ENCODE measurements around the gene TMTC1. TPM values are rescaled to one million over a fixed set of nuclear protein-coding genes. Genes with fewer than 3 reads are reported as not detected.
A peak's percentile ranks its signal among the peaks of the same experiment; 100 is the strongest.

TMTC1 gene
- total and polyA plus RNA-seq, 11 donors, result 8.8 to 101 (median 41.4) TPM

GRCh38 chr12:29769162-29769858 is 14.4 kb downstream of the TMTC1 start:
- intact Hi-C loops (cut with DNase I), result loop anchor here in 1 of 10 donors (10.0 kb wide), 1 partner anchor 75 kb away; no protein-coding TSS in a partner anchor
- H3K27me3 ChIP-seq, result no peaks in the 10 kb centered on the region
- H3K27ac ChIP-seq, result no peak overlapping the region
- peak in 3 of 4 donors; percentile 49 to 93 (median 88) for ATAC-seq
- TF ChIP-seq, protein P1, sequence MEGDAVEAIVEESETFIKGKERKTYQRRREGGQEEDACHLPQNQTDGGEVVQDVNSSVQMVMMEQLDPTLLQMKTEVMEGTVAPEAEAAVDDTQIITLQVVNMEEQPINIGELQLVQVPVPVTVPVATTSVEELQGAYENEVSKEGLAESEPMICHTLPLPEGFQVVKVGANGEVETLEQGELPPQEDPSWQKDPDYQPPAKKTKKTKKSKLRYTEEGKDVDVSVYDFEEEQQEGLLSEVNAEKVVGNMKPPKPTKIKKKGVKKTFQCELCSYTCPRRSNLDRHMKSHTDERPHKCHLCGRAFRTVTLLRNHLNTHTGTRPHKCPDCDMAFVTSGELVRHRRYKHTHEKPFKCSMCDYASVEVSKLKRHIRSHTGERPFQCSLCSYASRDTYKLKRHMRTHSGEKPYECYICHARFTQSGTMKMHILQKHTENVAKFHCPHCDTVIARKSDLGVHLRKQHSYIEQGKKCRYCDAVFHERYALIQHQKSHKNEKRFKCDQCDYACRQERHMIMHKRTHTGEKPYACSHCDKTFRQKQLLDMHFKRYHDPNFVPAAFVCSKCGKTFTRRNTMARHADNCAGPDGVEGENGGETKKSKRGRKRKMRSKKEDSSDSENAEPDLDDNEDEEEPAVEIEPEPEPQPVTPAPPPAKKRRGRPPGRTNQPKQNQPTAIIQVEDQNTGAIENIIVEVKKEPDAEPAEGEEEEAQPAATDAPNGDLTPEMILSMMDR (IDR thresholded peaks at IDR 0.05), result no peak
- no peak for TF ChIP-seq POLR2A (IDR thresholded peaks at IDR 0.05)
- H3K9me3 ChIP-seq, result no peaks in the 10 kb centered on the region
- peaks cover 0 to 24% (median 11%) of the 10 kb centered on the region in 9 donors for H3K36me3 ChIP-seq
- DNase-seq, result no peak
- 72 to 77% (median 75%) methylated on average over 4 of the region's 4 CpGs for WGBS, 4 donors
- H3K4me3 ChIP-seq, result no peak overlapping the region
- peaks cover 0 to 39% (median 15%) of the 10 kb centered on the region in 12 donors for H3K4me1 ChIP-seq

GRCh38 chr12:29768372-29768771 is 15.4 kb downstream of the TMTC1 start:
- Histone ChIP-seq H3K4me3 (no peak overlapping the region), H3K9me3 (no peaks in the 10 kb centered on the region), H3K27ac (no peak overlapping the region), H3K36me3 (peaks cover 0 to 24% (median 11%) of the 10 kb centered on the region in 9 donors), H3K27me3 (no peaks in the 10 kb centered on the region), H3K4me1 (peaks cover 0 to 38% (median 19%) of the 10 kb centered on the region in 12 donors)
- no peak for TF ChIP-seq POLR2A (IDR thresholded peaks at IDR 0.05)
- TF ChIP-seq, protein P1 (IDR thresholded peaks at IDR 0.05), result no peak
- ATAC-seq (no peak), DNase-seq (no peak)
- intact Hi-C loops (cut with DNase I), result loop anchor here in 1 of 10 donors (10.0 kb wide), 1 partner anchor 74 kb away; no protein-coding TSS in a partner anchor
- WGBS, 4 donors, result 40 to 90% (median 55%) methylated on average over 2 of the region's 2 CpGs

DNA sequence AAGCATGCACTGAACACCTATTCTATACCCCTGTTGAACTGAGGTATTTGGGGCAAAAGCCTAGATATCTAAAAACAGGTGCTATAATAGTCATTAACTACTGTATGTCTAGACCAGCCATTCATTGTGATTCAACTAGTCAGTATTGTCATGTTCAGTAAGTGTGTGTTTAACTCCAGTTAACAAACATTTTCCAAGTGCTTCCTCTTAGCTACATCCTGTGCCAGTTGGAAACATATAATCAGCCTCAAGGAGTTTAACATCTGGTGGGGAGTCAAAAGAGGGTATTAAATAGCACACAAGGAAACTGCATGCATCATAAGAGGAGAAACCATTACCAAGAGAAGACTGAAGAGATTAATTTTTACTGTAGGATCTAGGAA is 20.4 kb downstream of the TMTC1 start:
- Histone ChIP-seq H3K36me3 (peaks cover 0 to 24% (median 12%) of the 10 kb centered on the region in 9 donors), H3K4me1 (peaks cover 0 to 26% (median 15%) of the 10 kb centered on the region in 12 donors), H3K27me3 (no peaks in the 10 kb centered on the region), H3K9me3 (no peaks in the 10 kb centered on the region), H3K4me3 (no peak overlapping the region), H3K27ac (peak overlapping the region in 9 of 12 donors; percentile 9 to 53 (median 22))
- no peak for TF ChIP-seq POLR2A (IDR thresholded peaks at IDR 0.05)
- TF ChIP-seq, protein P1 (IDR thresholded peaks at IDR 0.05), result no peak
- peak in 3 of 4 donors; percentile 44 to 72 (median 57) for ATAC-seq
- no peak for DNase-seq
- intact Hi-C loops (cut with DNase I), result loop anchor here in 2 of 10 donors (2.0 to 10.0 kb wide), 3 partner anchors 14 to 68 kb away; no protein-coding TSS in a partner anchor

DNA sequence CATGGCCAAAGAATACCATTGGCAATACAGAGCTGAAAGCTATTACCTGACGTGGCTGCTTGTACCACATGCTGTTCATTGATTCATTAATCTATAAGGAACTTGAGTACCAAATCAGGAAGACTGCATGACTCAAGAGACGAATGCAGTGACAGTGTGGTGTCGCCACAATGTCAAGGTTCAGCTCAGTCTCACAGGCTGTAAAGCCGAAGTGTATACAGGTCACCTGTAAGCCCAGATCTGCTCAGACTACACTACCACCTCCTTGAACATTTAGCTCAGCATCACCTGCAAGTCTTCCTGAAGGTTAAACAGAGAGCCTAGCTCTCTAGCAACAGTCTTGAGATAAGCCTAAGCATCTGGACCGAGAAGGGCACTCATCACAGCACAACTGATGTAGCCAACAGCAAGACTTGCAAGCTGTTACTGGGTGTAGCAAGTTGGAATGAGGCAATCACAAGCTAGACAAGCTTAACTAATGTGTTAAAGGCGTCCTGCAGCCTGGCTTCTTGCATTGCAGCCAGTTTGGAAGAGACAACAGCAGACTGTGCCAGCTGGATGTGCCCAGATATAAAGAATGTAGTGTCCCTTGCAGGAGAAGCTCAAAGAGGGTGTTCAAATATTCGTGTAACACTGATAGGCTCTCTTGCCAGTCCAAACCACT is 21.0 kb downstream of the TMTC1 start:
- no peaks in the 10 kb centered on the region for H3K9me3 ChIP-seq
- peaks cover 0 to 26% (median 15%) of the 10 kb centered on the region in 12 donors for H3K4me1 ChIP-seq
- TF ChIP-seq, protein P1 (IDR thresholded peaks at IDR 0.05), result no peak
- TF ChIP-seq POLR2A (IDR thresholded peaks at IDR 0.05), result no peak
- H3K4me3 ChIP-seq, result no peak overlapping the region
- WGBS, 4 donors, result 47 to 69% (median 51%) methylated on average over 7 of the region's 7 CpGs
- peak overlapping the region in 10 of 12 donors; percentile 9 to 53 (median 28) for H3K27ac ChIP-seq
- ATAC-seq (peak; percentile 92 to 97 (median 96)), DNase-seq (peak in 4 of 5 donors; percentile 43 to 78 (median 63))
- H3K36me3 ChIP-seq, result peaks cover 0 to 27% (median 15%) of the 10 kb centered on the region in 9 donors
- H3K27me3 ChIP-seq, result no peaks in the 10 kb centered on the region
- intact Hi-C loops (cut with DNase I), result loop anchor here in 2 of 10 donors (2.0 to 10.0 kb wide), 3 partner anchors 14 to 68 kb away; no protein-coding TSS in a partner anchor

All from heart left ventricle (tissue), 16 donors.